GM23338 (cell line): ENCODE results near the gene ZNF236. TPM values are rescaled to one million over a fixed set of nuclear protein-coding genes. Genes with fewer than 3 reads are reported as not detected.

Experiments
- ATAC-seq: fragments of 200-7000 bp; cut with Tn5 transposase; 3 replicates; pipeline ENCODE4 v1.9.1; 2020
- DNase-seq: peaks from one replicate; pipeline ENCODE4 v3.0.0-alpha.2; 2015; ENCODE audit warnings: low spot score
- H2AFZ ChIP-seq: fragments of 200-600 bp; sonication (generic); 2 replicates; pipeline ENCODE4 v1.8.0; 2016; ENCODE audit warnings: antibody characterized with exemption, mild to moderate bottlenecking, moderate library complexity
- H3F3A ChIP-seq: fragments of 200-600 bp; sonication (generic); replicated peaks from 2 replicates; pipeline ENCODE4 v1.8.0; 2017; ENCODE audit warnings: antibody characterized with exemption, mixed run types, low read depth
- H3K27ac ChIP-seq: fragments of 200-600 bp; sonication (generic); 2 replicates; pipeline ENCODE4 v1.6.1; 2016; ENCODE audit warnings: low read depth
- H3K27me3 ChIP-seq: fragments of 200-600 bp; sonication (generic); 2 replicates; pipeline ENCODE4 v1.8.0; 2016; ENCODE audit warnings: mild to moderate bottlenecking, mixed run types, moderate library complexity; ENCODE audit not compliant: insufficient read depth
- H3K36me3 ChIP-seq: fragments of 200-600 bp; sonication (generic); 2 replicates; pipeline ENCODE4 v1.8.0; 2016; ENCODE audit warnings: mild to moderate bottlenecking; ENCODE audit not compliant: insufficient read depth
- H3K4me1 ChIP-seq: fragments of 200-600 bp; sonication (generic); 2 replicates; pipeline ENCODE4 v1.8.0; 2016; ENCODE audit warnings: mild to moderate bottlenecking, moderate library complexity; ENCODE audit not compliant: insufficient read depth
- H3K4me2 ChIP-seq: fragments of 200-600 bp; sonication (generic); 2 replicates; pipeline ENCODE4 v1.7.1; 2017; ENCODE audit warnings: mixed run types
- H3K4me3 ChIP-seq: fragments of 200-600 bp; sonication (generic); 2 replicates; pipeline ENCODE4 v1.6.1; 2016; ENCODE audit warnings: mixed run types
- H3K79me2 ChIP-seq: fragments of 200-600 bp; sonication (generic); replicated peaks from 2 replicates; pipeline ENCODE4 v1.8.0; 2017; ENCODE audit warnings: mild to moderate bottlenecking; ENCODE audit not compliant: insufficient read depth
- H3K9me2 ChIP-seq: fragments of 200-600 bp; sonication (generic); 2 replicates; pipeline ENCODE4 v1.8.0; 2017; ENCODE audit not compliant: insufficient read depth
- H4K20me1 ChIP-seq: fragments of 200-600 bp; sonication (generic); replicated peaks from 2 replicates; pipeline ENCODE4 v1.8.0; 2017; ENCODE audit warnings: mild to moderate bottlenecking; ENCODE audit not compliant: insufficient read depth
- H3K27ac Mint-ChIP-seq: 2 replicates; pipeline ENCODE4 v1.8.0; 2020; ENCODE audit warnings: inconsistent platforms, mild to moderate bottlenecking, moderate library complexity, mixed read lengths
- H3K27me3 Mint-ChIP-seq: 3 replicates; pipeline ENCODE4 v1.8.0; 2022; ENCODE audit warnings: low read depth, mild to moderate bottlenecking, moderate library complexity, mixed read lengths, inconsistent platforms; ENCODE audit not compliant: insufficient read depth, poor library complexity
- H3K36me3 Mint-ChIP-seq: 3 replicates; pipeline ENCODE4 v1.8.0; 2021; ENCODE audit warnings: low read depth, mild to moderate bottlenecking, inconsistent platforms, moderate library complexity, mixed read lengths
- H3K4me1 Mint-ChIP-seq: 3 replicates; pipeline ENCODE4 v1.8.0; 2020; ENCODE audit warnings: mild to moderate bottlenecking, inconsistent platforms, mixed read lengths
- H3K4me3 Mint-ChIP-seq: 3 replicates; pipeline ENCODE4 v1.8.0; 2021; ENCODE audit warnings: moderate library complexity, mild to moderate bottlenecking, inconsistent platforms, mixed read lengths
- H3K9me3 Mint-ChIP-seq: 3 replicates; pipeline ENCODE4 v1.8.0; 2020; ENCODE audit warnings: moderate library complexity, mild to moderate bottlenecking, inconsistent platforms, mixed read lengths
- CREB1 ChIP-seq: fragments of 250-450 bp; sonication (Bioruptor Pico); IDR thresholded peaks from 2 replicates; pipeline ENCODE4 v1.5.0; 2020; ENCODE audit warnings: low read depth, mild to moderate bottlenecking, moderate library complexity
- CTCF ChIP-seq, 2 experiments: fragments of 200-600 bp in 1 of 2; sonication (generic) in 1 of 2; conservative IDR thresholded peaks; 2 replicates each; pipeline versions ENCODE4 v1.5.1 to v1.6.1; 2016 to 2017; ENCODE audit warnings: antibody characterized with exemption in 2 of 2, low read depth in 2 of 2, mild to moderate bottlenecking in 2 of 2, moderate library complexity in 1 of 2
- EZH2phosphoT487 ChIP-seq: fragments of 200-600 bp; sonication (generic); IDR thresholded peaks from one replicate; pipeline ENCODE4 v1.8.1; 2018; ENCODE audit warnings: antibody characterized with exemption; ENCODE audit not compliant: unreplicated experiment
- NANOG ChIP-seq: IDR thresholded peaks from 2 replicates; pipeline ENCODE4 v1.6.1; 2016; ENCODE audit warnings: antibody characterized with exemption, borderline replicate concordance
- POLR2AphosphoS5 ChIP-seq: IDR thresholded peaks from 2 replicates; pipeline ENCODE4 v1.6.1; 2016; ENCODE audit warnings: antibody characterized with exemption, low read depth
- STAT1 ChIP-seq: IDR thresholded peaks from one replicate; pipeline ENCODE4 v1.6.1; 2016; ENCODE audit warnings: antibody characterized with exemption; ENCODE audit not compliant: unreplicated experiment
- ZNF114 ChIP-seq: fragments of 250-450 bp; sonication (Bioruptor Pico); IDR thresholded peaks from 2 replicates; pipeline ENCODE4 v1.5.0; 2020; ENCODE audit warnings: mild to moderate bottlenecking, moderate library complexity
- ZNF331 ChIP-seq: fragments of 250-450 bp; sonication (Bioruptor Pico); IDR thresholded peaks from 2 replicates; pipeline ENCODE4 v1.5.0; 2020; ENCODE audit warnings: low read depth, mild to moderate bottlenecking, moderate library complexity
- ZNF462 ChIP-seq: fragments of 250-450 bp; sonication (Bioruptor Pico); IDR thresholded peaks from 2 replicates; pipeline ENCODE4 v1.5.0; 2020; ENCODE audit warnings: mild to moderate bottlenecking, moderate library complexity
- polyA plus RNA-seq: library from polyadenylated mRNA; unstranded; fragments of >200 nt; fragmentation: Nextera tagmentation; extraction: Ambion mirVana; gene quantifications from 2 replicates; pipeline ENCODE4 v1.2.1, GENCODE V29; 2016
- total RNA-seq: library from RNA; depleted of rRNA; stranded (reverse); fragments of >200 nt; shearing (Covaris generic); gene quantifications from 2 replicates; pipeline ENCODE4 v1.2.3, GENCODE V29; 2014

The ZNF236 gene
- total and polyA plus RNA-seq, 2 experiments from 2014 or later: 8.9 to 16.3 TPM

GRCh38 chr18:76994086-76994654, 171.8 kb downstream of the ZNF236 start:
- ATAC-seq (no peak), DNase-seq (no peak)
- peaks cover 8% of the 10 kb centered on the region for H3K27me3 Mint-ChIP-seq
- Histone ChIP-seq H3K4me1 (peaks cover 5% of the 10 kb centered on the region; the same call in 1 of the 2 replicates), H3F3A (no peaks in the 10 kb centered on the region), H3K27ac (no peak overlapping the region), H3K27me3 (no peaks in the 10 kb centered on the region), H3K79me2 (no peaks in the 10 kb centered on the region), H3K4me2 (no peak overlapping the region), H3K4me3 (no peak overlapping the region), H3K36me3 (no peaks in the 10 kb centered on the region), H2AFZ (no peak overlapping the region), H3K9me2 (no peaks in the 10 kb centered on the region), H4K20me1 (no peaks in the 10 kb centered on the region)
- H3K36me3 Mint-ChIP-seq: no peaks in the 10 kb centered on the region
- no peak overlapping the region for H3K4me3 Mint-ChIP-seq
- peaks cover 21% of the 10 kb centered on the region for H3K4me1 Mint-ChIP-seq
- H3K27ac Mint-ChIP-seq: no peak overlapping the region
- H3K9me3 Mint-ChIP-seq: no peaks in the 10 kb centered on the region
- TF ChIP-seq POLR2AphosphoS5: no peak

GRCh38 chr18:76995896-76996295, 173.5 kb downstream of the ZNF236 start:
- no peaks in the 10 kb centered on the region for H3K36me3 Mint-ChIP-seq
- Histone ChIP-seq H3K36me3 (no peaks in the 10 kb centered on the region), H3F3A (no peaks in the 10 kb centered on the region), H3K4me1 (peaks cover 5% of the 10 kb centered on the region; the same call in 1 of the 2 replicates), H3K27ac (no peak overlapping the region), H3K27me3 (no peaks in the 10 kb centered on the region), H2AFZ (no peak overlapping the region), H3K4me3 (no peak overlapping the region), H3K9me2 (no peaks in the 10 kb centered on the region), H3K79me2 (no peaks in the 10 kb centered on the region), H3K4me2 (no peak overlapping the region), H4K20me1 (no peaks in the 10 kb centered on the region)
- H3K9me3 Mint-ChIP-seq: no peaks in the 10 kb centered on the region
- TF ChIP-seq ZNF114 (CRISPR knock-in tag) (no peak), STAT1 (no peak), EZH2phosphoT487 (no peak), ZNF331 (CRISPR knock-in tag) (no peak)
- H3K4me3 Mint-ChIP-seq: no peak overlapping the region
- DNase-seq (no peak), ATAC-seq (no peak)
- peaks cover 9% of the 10 kb centered on the region for H3K27me3 Mint-ChIP-seq
- peaks cover 23% of the 10 kb centered on the region for H3K4me1 Mint-ChIP-seq
- H3K27ac Mint-ChIP-seq: no peak overlapping the region

GRCh38 chr18:76996429-76996828, 174.1 kb downstream of the ZNF236 start:
- Histone ChIP-seq H2AFZ (no peak overlapping the region), H3K4me1 (peaks cover 5% of the 10 kb centered on the region; the same call in 1 of the 2 replicates), H3K27me3 (no peaks in the 10 kb centered on the region), H3K27ac (no peak overlapping the region), H3K79me2 (no peaks in the 10 kb centered on the region), H3K9me2 (no peaks in the 10 kb centered on the region), H3K36me3 (no peaks in the 10 kb centered on the region), H3K4me3 (no peak overlapping the region), H4K20me1 (no peaks in the 10 kb centered on the region), H3F3A (no peaks in the 10 kb centered on the region), H3K4me2 (no peak overlapping the region)
- DNase-seq: no peak
- Mint-ChIP-seq H3K9me3 (no peaks in the 10 kb centered on the region), H3K4me3 (no peak overlapping the region), H3K36me3 (no peaks in the 10 kb centered on the region), H3K4me1 (peaks cover 20% of the 10 kb centered on the region), H3K27ac (no peak overlapping the region), H3K27me3 (peaks cover 9% of the 10 kb centered on the region)
- ATAC-seq: no peak
- TF ChIP-seq NANOG (no peak), STAT1 (no peak), CTCF (conservative IDR thresholded peaks at IDR 0.05; ENCODE audit: low read depth in 2 of 2) (no peak), ZNF331 (CRISPR knock-in tag) (no peak), CREB1 (CRISPR knock-in tag) (no peak), ZNF114 (CRISPR knock-in tag) (no peak), ZNF462 (CRISPR knock-in tag) (no peak), POLR2AphosphoS5 (no peak)
